Esophagus squamous epithelium (tissue), 4 donors: ENCODE data around the gene DOCK8.

Experiments
- CTCF ChIP-seq, 6 experiments: fragments of 450-650 bp in 4 of 6; fragments of 200-600 bp in 2 of 6; sonication (generic) in 2 of 6; IDR thresholded peaks; one replicate each; pipeline ENCODE4 v1.5.1; 2016 to 2019; ENCODE audit warnings: antibody characterized with exemption in 6 of 6, mild to moderate bottlenecking in 4 of 6, moderate library complexity in 4 of 6
- POLR2A ChIP-seq, 4 donors: fragments of 450-650 bp; IDR thresholded peaks; one replicate each; pipeline ENCODE4 v1.6.1; 2017; ENCODE audit warnings: antibody characterized with exemption in 4 of 4, mild to moderate bottlenecking in 4 of 4, moderate library complexity in 3 of 4

GRCh38 chr9:445033-445432 is 230.4 kb downstream of the DOCK8 start:
- TF ChIP-seq CTCF (IDR thresholded peaks at IDR 0.05) (no peak), POLR2A (IDR thresholded peaks at IDR 0.05) (no peak)
